Retina (tissue), 1 donor: ENCODE measurements around the gene SPRR5.

Experiments used
- DNase-seq: peaks from one replicate; pipeline ENCODE4 v3.0.0-alpha.2; 2016

SPRR5 gene, protein sequence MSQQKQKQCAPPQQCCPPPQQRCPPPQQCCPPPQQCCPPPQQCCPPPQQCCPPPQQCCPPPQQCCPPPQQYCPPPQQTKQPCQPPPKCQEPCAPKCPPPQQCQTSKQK

GRCh38 chr1:152946651-152947256 is at the start of gene SPRR5:
Gene SPRR5 (plus strand): TSS chr1:152947206. CDS start chr1:152948555, 1,349 bp downstream.
- DNase-seq, result no peak

- DNase-seq, result no peak
Measured at GRCh38 chr1:152899027-152899426, 48.0 kb upstream of the SPRR5 start.

DNA sequence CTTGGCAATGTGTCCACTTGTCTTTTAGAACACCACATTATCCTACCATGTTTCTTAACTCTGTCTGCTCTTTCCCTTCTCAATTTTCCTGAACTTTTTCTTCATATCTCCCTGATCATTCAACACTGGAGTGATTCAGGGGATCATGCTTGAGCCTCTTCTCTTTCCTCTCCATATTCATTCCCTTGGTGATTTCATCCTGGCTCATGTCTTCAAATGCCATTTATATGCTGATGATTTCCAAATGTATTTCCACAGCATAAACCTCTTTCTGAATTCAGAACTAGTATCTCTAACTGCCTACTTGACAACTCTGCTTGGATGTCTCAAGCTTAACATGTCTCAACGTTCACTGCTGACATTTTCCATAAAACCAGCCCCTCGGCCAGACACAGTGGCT is 47.1 kb upstream of the SPRR5 start:
- no peak for DNase-seq

GRCh38 chr1:152901631-152902030 is 45.4 kb upstream of the SPRR5 start:
- DNase-seq, result no peak

- DNase-seq, result peak; percentile 16
Measured at GRCh38 chr1:152902636-152903035, 44.4 kb upstream of the SPRR5 start.

DNA sequence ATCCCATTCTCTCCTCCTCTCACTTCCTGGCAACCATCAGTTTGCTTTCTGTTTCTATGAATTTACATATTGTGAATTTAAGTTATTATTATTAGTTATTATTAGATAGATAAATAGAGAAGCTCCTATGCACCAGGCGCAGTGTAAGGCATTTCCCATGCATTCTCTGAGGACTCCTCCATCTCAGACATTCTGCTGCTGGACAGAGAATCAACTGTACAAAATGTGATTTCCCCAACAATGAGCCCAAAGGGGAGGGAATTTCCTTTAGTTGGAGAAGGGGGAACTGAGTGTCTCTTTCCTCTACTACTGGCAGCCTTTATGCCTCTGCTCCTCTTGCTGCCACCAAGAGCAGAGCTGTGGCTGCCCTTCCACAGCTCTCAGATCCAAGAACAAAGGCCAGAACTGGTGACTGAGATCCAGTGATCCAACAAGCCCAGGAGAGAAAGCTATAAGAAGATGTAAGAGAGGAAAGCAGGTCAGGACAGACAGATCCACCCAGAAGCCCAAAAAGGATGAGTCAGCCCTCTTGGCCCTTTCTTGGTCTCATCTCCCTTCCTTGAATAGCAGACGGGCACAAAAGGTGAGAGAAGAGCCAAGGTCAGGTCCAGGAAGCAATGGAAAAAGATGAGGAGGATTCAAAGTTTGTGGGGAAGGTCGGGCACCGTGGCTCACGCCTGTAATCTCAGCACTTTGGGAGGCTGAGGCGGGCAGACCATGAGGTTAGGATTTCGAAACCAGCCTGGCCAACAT is 42.1 kb upstream of the SPRR5 start:
- no peak for DNase-seq

DNA sequence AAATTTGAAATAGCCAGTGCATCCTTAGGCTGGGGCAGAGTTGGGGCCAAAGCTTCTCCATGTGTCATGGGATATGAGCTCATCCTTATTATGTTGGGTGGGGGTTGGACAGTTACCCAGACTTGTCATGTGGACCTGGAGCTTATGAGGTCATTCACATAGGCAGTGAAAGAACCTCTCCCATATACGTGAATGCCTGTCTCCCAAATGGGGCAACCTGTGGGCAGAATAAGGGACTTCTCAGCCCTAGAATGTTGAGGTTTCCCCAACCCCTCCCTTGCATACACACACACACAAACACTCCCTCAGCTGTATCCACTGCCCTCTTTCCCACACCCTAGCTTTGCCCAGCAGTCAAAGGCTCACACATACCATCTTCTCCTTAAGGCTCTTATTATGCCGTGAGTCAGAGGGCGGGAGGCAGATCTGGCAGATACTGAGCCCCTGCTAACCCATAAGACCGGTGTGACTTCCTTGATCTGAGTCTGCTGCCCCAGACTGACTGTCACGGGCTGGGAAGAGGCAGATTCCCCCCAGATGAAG is 40.9 kb upstream of the SPRR5 start:
- no peak for DNase-seq

- DNase-seq, result no peak
Measured at GRCh38 chr1:152907686-152908601, 39.1 kb upstream of the SPRR5 start, which contains the start of gene IVL. Gene IVL (plus strand): TSS chr1:152908546. CDS start chr1:152909798, 1,252 bp downstream.

- no peak for DNase-seq
Measured at GRCh38 chr1:152909206-152909605, 37.8 kb upstream of the SPRR5 start.

DNA sequence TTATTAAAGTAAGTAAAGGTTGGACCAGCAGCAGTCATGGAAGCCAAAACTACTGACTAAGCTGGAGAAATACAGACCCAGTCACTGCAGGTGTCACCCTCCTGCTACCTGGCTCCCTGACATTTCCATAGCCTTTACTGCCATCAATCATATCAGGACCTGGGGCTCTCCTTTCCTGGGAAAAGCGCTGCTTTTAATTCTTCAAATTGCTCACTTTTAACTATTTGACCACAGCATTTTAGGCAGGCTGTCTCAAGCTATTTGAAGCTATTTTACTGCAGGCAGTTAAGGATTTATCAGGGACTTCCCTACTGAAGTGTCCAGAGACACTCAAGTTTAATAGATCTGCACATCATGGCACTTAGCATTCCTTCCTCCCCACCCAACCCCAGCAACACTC is 34.5 kb upstream of the SPRR5 start:
- no peak for DNase-seq

- no peak for DNase-seq
Measured at GRCh38 chr1:152912900-152913299, 34.1 kb upstream of the SPRR5 start.

DNA sequence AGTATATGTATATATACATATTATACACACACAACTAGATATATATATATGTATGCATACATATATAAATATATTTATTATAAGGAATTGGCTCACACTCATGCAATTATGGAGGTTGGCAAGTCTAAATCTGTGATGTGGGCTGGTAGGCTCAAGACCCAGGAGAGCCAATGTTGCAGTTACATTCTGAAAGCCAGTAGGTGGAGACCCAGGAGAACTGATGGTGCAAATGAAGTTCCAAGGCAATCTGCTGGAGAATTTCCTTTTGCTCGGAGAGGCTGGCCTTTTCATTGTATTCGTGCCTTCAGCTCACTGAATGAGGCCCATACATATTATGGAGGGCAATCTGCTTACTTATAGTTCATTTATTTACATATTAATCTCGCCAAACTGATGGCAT is 29.2 kb upstream of the SPRR5 start:
- no peak for DNase-seq

DNA sequence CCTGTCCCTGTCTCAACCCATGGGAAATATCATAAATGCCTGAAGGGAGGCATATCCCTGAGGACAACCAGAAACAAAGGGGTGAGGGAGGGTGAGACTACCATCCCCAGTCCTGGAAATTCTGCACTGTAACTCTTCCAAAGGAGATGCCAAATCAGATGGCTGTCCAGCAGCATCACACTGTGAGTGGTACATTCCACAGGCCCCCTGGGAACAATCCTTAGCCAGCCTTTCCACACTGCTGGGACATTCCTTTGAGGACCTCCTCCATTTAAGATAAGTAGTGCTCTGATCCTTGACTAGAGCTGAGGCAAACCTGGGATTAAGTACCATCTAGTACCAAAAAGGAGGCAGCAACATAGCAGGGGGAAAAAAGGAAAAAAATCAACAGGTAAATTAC is 27.9 kb upstream of the SPRR5 start:
- no peak for DNase-seq

- DNase-seq, result no peak
Measured at GRCh38 chr1:152924191-152924590, 22.8 kb upstream of the SPRR5 start.

DNA sequence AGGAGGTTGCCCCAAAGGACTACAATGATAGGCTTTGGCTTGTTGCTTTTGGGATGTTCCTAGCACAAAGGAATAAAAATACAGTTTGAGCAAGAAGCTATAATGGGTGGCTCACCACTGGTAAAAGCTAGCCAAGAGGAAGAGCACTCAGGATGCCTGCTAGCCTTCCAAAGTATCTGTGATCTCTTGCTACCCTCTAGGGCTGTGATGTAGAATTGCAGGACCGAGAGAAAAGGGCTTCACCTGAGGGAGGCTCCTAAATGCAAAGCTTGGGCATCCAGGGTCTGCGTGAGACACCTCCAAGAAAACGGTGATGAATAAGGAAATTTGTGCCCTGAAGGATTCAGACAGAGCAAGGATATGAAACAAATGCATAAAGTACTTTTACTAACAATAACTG is 20.9 kb upstream of the SPRR5 start:
- DNase-seq, result no peak

GRCh38 chr1:152928671-152929070 is 18.3 kb upstream of the SPRR5 start:
- no peak for DNase-seq

DNA sequence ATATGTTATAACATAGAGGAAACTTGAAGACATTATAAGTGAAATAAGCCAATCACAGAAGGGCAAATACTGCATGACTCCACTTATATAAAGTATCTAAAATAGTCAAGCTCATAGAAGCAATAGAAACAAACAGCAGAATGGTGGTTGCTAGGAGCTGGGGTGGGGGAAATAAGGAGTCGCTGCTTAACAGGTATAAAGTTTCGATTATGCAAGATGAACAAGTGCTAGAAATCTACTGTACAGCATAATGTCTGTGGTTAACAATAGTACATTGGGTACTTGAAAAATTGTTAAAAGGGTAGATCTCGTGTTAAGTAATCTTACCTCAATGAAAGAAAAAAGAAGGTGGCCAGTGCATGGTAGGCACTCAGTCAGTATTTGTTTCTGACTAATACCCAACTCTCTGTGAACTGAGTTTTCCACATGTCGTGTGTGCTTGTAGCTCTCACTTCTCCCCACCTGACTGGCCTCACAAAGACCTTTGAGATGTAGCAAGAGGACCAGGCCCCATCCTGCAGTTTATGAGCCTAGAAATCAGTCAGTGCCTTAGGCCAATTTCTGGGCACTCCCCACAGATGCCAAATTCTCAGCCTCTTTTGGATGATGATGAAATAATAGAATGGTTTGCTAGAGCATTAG is 14.7 kb upstream of the SPRR5 start:
- no peak for DNase-seq

- DNase-seq, result no peak
Measured at GRCh38 chr1:152933196-152933595, 13.8 kb upstream of the SPRR5 start.

DNA sequence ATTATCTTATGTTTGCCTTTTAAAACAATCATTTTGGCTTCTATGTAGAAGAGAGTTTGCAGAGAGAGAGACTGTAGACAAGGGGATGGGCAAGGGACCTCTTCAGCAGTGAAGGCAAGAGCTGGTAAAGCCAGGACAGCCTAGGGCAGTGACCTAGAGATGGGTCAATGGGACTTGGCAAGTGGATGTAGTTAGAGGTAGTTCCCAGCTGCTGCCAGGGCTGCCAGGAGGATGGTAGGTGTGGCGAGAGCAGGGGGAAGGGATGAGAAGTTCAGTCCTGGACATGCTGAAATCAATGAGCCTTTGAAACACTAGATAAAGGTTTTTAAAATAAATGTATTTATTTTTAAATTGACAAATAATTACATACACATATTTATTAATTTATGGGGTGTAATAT is 6.4 kb upstream of the SPRR5 start:
- no peak for DNase-seq

GRCh38 chr1:152941037-152941711 is 5.8 kb upstream of the SPRR5 start:
- no peak for DNase-seq

- DNase-seq, result no peak
Measured at GRCh38 chr1:152942161-152942560, 4.8 kb upstream of the SPRR5 start.

DNA sequence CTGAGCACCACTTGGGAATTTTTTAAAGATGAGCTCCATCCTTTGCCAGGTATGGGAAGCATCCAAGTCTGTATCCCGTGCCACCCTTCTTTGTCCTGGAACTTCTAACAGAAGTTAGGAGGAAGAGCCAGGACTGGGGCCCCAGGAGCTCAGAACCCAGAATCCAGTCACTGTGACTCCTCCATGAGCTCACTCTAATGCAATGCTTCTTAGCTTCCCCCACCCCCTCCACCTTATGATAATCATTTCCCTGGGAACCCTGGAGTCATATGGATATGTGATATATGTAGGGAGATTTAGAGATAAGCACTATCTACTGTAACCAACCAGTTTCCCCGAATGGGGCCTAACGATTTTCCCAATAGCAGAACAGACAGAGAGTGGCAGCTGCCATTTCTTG is 758 bp upstream of the SPRR5 start:
- DNase-seq, result no peak
